Measurements from ENCODE around the gene IFT52.

DNA sequence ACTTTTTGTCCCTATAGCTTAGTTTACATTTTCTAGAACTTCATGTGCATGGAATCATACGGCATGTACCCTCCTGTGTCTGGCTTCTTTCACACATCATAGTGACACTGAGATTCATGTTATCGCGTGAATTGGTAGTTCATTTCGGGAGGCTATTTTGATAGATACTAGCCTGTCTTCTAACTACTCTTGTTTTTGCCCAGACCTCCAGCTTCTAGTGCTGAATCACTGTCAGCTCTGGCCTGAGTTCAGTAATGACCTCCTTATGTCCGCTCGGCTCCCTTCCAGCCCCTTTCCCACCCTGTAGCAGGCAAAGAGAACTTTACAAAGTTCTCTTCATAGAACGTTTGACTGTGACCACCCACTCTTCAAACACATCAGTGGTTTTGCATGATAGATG is 90.2 kb downstream of the IFT52 start:
- TF ChIP-seq, protein P1, sequence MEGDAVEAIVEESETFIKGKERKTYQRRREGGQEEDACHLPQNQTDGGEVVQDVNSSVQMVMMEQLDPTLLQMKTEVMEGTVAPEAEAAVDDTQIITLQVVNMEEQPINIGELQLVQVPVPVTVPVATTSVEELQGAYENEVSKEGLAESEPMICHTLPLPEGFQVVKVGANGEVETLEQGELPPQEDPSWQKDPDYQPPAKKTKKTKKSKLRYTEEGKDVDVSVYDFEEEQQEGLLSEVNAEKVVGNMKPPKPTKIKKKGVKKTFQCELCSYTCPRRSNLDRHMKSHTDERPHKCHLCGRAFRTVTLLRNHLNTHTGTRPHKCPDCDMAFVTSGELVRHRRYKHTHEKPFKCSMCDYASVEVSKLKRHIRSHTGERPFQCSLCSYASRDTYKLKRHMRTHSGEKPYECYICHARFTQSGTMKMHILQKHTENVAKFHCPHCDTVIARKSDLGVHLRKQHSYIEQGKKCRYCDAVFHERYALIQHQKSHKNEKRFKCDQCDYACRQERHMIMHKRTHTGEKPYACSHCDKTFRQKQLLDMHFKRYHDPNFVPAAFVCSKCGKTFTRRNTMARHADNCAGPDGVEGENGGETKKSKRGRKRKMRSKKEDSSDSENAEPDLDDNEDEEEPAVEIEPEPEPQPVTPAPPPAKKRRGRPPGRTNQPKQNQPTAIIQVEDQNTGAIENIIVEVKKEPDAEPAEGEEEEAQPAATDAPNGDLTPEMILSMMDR (IDR thresholded peaks at IDR 0.05), result no peak
- TF ChIP-seq POLR2A (IDR thresholded peaks at IDR 0.05) (no peak), POLR2AphosphoS5 (IDR thresholded peaks at IDR 0.05) (no peak), EP300 (IDR thresholded peaks at IDR 0.05; ENCODE audit: low read depth) (no peak)
